Endothelial cell of umbilical vein (primary cell): ENCODE measurements around the gene ATG5. TPM values are rescaled to one million over a fixed set of nuclear protein-coding genes. Genes with fewer than 3 reads are reported as not detected.
"Not testable (repeated sequence)": the region's sequence is repeated elsewhere in the genome, so short reads cannot be mapped to it uniquely, and the experiment has no call there.

ENCODE experiments used
- BruUV-seq: library from RNA; stranded (reverse); fragments of 400-500 nt; replicated peaks from 2 replicates; lab custom pipeline; 2021; lab: Mats Ljungman, UMichigan
- CTCF ChIA-PET: fragments of 300-600, 350-600 bp; sonication (Branson Sonifier 250); formaldehyde crosslinking; loops from one replicate; lab custom pipeline; 2021; ENCODE audit warnings: antibody characterized with exemption, inconsistent platforms; lab: Charles Lee
- POLR2A ChIA-PET: fragments of 300-600, 350-600 bp; sonication (Branson Sonifier 250); formaldehyde crosslinking; loops from one replicate; lab custom pipeline; 2021; ENCODE audit warnings: antibody characterized with exemption, inconsistent platforms; lab: Charles Lee
- DNase-seq: peaks from one replicate; pipeline ENCODE4 v3.0.0-alpha.2; 2011; ENCODE audit warnings: low read depth, low spot score
- FAIRE-seq: peaks from 2 replicates; lab custom pipeline; 2011; peaks lifted over from hg19 to GRCh38; lab: Jason Lieb, UNC
- H2AFZ ChIP-seq: 2 replicates; pipeline ENCODE4 v1.6.0; 2012; ENCODE audit warnings: low read depth, low read length, control low read depth, inconsistent platforms
- H3K27ac ChIP-seq: 2 replicates; pipeline ENCODE4 v1.5.1; 2011; ENCODE audit warnings: low read depth, mild to moderate bottlenecking, control low read depth, low read length, moderate library complexity; ENCODE audit not compliant: insufficient read depth
- H3K27me3 ChIP-seq, 2 experiments: 2 replicates each; pipeline versions ENCODE4 v1.6.0 to v1.6.1; 2011; ENCODE audit warnings: low read length in 2 of 2, mixed read lengths in 1 of 2; ENCODE audit not compliant: control insufficient read depth in 2 of 2, insufficient read depth in 2 of 2
- H3K36me3 ChIP-seq, 2 experiments: 2 replicates in 1 of 2; 3 replicates in 1 of 2; pipeline ENCODE4 v1.5.1; 2011; ENCODE audit warnings: low read length in 2 of 2, mild to moderate bottlenecking in 1 of 2, moderate library complexity in 1 of 2; ENCODE audit not compliant: control insufficient read depth in 2 of 2, insufficient read depth in 2 of 2; ENCODE audit errors: extremely low read depth in 1 of 2
- H3K4me1 ChIP-seq: 3 replicates; pipeline ENCODE4 v1.5.1; 2011; ENCODE audit warnings: mild to moderate bottlenecking, low read length; ENCODE audit not compliant: control insufficient read depth, insufficient read depth; ENCODE audit errors: extremely low read depth
- H3K4me2 ChIP-seq: 2 replicates; pipeline ENCODE4 v1.6.1; 2011; ENCODE audit warnings: low read length, control low read depth, mixed read lengths; ENCODE audit not compliant: insufficient read depth
- H3K4me3 ChIP-seq, 3 experiments: fragments of 200-600 bp in 1 of 3; sonication (generic), shearing (Covaris generic) in 1 of 3; replicated peaks in 1 of 3; 2 replicates each; pipeline ENCODE4 v1.5.1; 2011 to 2016; ENCODE audit warnings: control low read depth in 3 of 3, low read length in 3 of 3, mild to moderate bottlenecking in 2 of 3, inconsistent platforms in 1 of 3, low read depth in 1 of 3, moderate library complexity in 1 of 3; ENCODE audit not compliant: insufficient read depth in 1 of 3
- H3K79me2 ChIP-seq: 2 replicates; pipeline ENCODE4 v1.6.0; 2012; ENCODE audit warnings: low read length, inconsistent platforms; ENCODE audit not compliant: control insufficient read depth, insufficient read depth
- H3K9ac ChIP-seq: replicated peaks from 2 replicates; pipeline ENCODE3; 2011; ENCODE audit warnings: low read length, control low read depth; ENCODE audit not compliant: insufficient read depth; ENCODE audit errors: extremely low read depth
- H3K9me1 ChIP-seq: replicated peaks from 3 replicates; pipeline ENCODE4 v1.6.0; 2011; ENCODE audit warnings: mild to moderate bottlenecking, low read length; ENCODE audit not compliant: control insufficient read depth, insufficient read depth; ENCODE audit errors: extremely low read depth
- H3K9me3 ChIP-seq: replicated peaks from 2 replicates; pipeline ENCODE4 v1.5.1; 2012; ENCODE audit warnings: low read length, inconsistent platforms; ENCODE audit not compliant: control insufficient read depth, insufficient read depth
- H4K20me1 ChIP-seq: replicated peaks from 2 replicates; pipeline ENCODE3; 2011; ENCODE audit warnings: mild to moderate bottlenecking, low read length; ENCODE audit not compliant: control insufficient read depth, insufficient read depth; ENCODE audit errors: extremely low read depth
- EZH2 ChIP-seq: IDR thresholded peaks from 2 replicates; pipeline ENCODE4 v1.6.1; 2012; ENCODE audit warnings: borderline replicate concordance, low read depth, mild to moderate bottlenecking, moderate library complexity, low read length, inconsistent platforms; ENCODE audit not compliant: severe bottlenecking
- FOS ChIP-seq: IDR thresholded peaks from 2 replicates; pipeline ENCODE4 v1.6.1; 2011; ENCODE audit warnings: mild to moderate bottlenecking, low read length, moderate library complexity, borderline replicate concordance; ENCODE audit not compliant: insufficient read depth
- GATA2 ChIP-seq: IDR thresholded peaks from 2 replicates; pipeline ENCODE4 v1.7.0; 2011; ENCODE audit warnings: low read depth, mild to moderate bottlenecking, moderate library complexity, mixed read lengths, low read length; ENCODE audit not compliant: insufficient read length, insufficient read depth
- JUN ChIP-seq: IDR thresholded peaks from 2 replicates; pipeline ENCODE4 v1.6.1; 2011; ENCODE audit warnings: borderline replicate concordance, low read depth; ENCODE audit not compliant: insufficient read length, insufficient read depth
- MYC ChIP-seq: IDR thresholded peaks from one replicate; pipeline ENCODE4 v1.6.1; 2011; ENCODE audit warnings: mild to moderate bottlenecking, low read depth, low read length
- POLR2A ChIP-seq: IDR thresholded peaks from 2 replicates; pipeline ENCODE4 v1.6.1; 2012; ENCODE audit warnings: low read depth, mild to moderate bottlenecking, control low read depth, low read length
- POLR2AphosphoS5 ChIP-seq: IDR thresholded peaks from 2 replicates; pipeline ENCODE4 v1.6.1; 2012; ENCODE audit warnings: low read depth, mild to moderate bottlenecking, control low read depth, low read length, moderate library complexity; ENCODE audit not compliant: insufficient read depth
- dilution Hi-C: fragments of 300-500 bp; cut with MboI; formaldehyde crosslinking; loops from one replicate; pipeline ENCODE4 v1.15.0; 2019; ENCODE audit warnings: low sequenced_read_pairs; ENCODE audit not compliant: extremely low pct_ligation_motif_present
- intact Hi-C: fragments of 100-400 bp; cut with micrococcal nuclease; formaldehyde crosslinking; loops from one replicate; pipeline ENCODE4 v1.10.0; 2022
- polyA plus RNA-seq, 4 experiments: library from polyadenylated mRNA; depleted of rRNA in 3 of 4; stranded (reverse) in 3 of 4; unstranded in 1 of 4; fragments of >200 nt; gene quantifications; 2 replicates each; pipeline versions ENCODE4 v1.2.1 to v1.2.3, GENCODE V29; 2011 to 2012; ENCODE audit warnings: missing spikeins in 1 of 4
- total RNA-seq: library from RNA; stranded (reverse); gene quantifications from 2 replicates; pipeline ENCODE4 v1.2.3, GENCODE V29; 2021
- TF ChIP-seq, protein P1 (sequence below): IDR thresholded peaks from 2 replicates; pipeline ENCODE4 v1.6.1; 2011; ENCODE audit not compliant: insufficient read depth, insufficient read length
- TF ChIP-seq, protein P2 (sequence below), 2 donors: IDR thresholded peaks; 1 replicate in 1 of 2; 2 replicates in 1 of 2; pipeline ENCODE4 v1.5.1; 2011; ENCODE audit warnings: low read length in 2 of 2, mild to moderate bottlenecking in 2 of 2, moderate library complexity in 2 of 2, control low read depth in 1 of 2, inconsistent platforms in 1 of 2, low read depth in 1 of 2; ENCODE audit not compliant: insufficient read depth in 1 of 2; ENCODE audit errors: extremely low read depth in 1 of 2

ATG5 gene
- total and polyA plus RNA-seq, 2 donors (not counting 3 experiments of a cell fraction or from before 2014, with no cell fraction given), result 14.1 to 32.8 TPM

DNA sequence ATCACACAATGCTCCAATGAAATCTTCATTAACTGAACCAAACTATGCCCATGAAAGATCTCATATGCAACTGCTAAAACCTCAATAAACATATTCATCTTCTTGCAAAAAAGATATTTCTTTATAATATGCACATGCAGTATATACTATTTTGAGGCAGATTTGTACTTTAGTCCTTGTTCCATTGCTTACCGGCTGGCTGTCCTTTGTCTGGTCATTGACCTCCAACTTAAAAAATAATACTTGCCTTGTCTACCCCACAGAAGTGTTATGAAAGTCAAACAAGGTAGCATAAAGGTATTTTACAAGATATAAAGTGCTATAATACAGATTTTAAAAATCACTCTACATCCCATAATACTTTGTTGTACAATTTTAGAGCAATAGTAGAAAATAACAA is 88.3 kb downstream of the ATG5 start:
- BruUV-seq, result no TSS peak
- H3K27ac ChIP-seq, result no peak overlapping the region
- no peak for TF ChIP-seq EZH2
- TF ChIP-seq, protein P1, sequence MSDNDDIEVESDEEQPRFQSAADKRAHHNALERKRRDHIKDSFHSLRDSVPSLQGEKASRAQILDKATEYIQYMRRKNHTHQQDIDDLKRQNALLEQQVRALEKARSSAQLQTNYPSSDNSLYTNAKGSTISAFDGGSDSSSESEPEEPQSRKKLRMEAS, result no peak
- TF ChIP-seq MYC, result no peak
- no peak for TF ChIP-seq POLR2A
- TF ChIP-seq POLR2AphosphoS5, result no peak
- no peak for TF ChIP-seq FOS
- no peak for TF ChIP-seq JUN
- no peak for TF ChIP-seq GATA2
- TF ChIP-seq, protein P2, sequence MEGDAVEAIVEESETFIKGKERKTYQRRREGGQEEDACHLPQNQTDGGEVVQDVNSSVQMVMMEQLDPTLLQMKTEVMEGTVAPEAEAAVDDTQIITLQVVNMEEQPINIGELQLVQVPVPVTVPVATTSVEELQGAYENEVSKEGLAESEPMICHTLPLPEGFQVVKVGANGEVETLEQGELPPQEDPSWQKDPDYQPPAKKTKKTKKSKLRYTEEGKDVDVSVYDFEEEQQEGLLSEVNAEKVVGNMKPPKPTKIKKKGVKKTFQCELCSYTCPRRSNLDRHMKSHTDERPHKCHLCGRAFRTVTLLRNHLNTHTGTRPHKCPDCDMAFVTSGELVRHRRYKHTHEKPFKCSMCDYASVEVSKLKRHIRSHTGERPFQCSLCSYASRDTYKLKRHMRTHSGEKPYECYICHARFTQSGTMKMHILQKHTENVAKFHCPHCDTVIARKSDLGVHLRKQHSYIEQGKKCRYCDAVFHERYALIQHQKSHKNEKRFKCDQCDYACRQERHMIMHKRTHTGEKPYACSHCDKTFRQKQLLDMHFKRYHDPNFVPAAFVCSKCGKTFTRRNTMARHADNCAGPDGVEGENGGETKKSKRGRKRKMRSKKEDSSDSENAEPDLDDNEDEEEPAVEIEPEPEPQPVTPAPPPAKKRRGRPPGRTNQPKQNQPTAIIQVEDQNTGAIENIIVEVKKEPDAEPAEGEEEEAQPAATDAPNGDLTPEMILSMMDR (IDR thresholded peaks at IDR 0.05; ENCODE audit: extremely low read depth in 1 of 2, insufficient read depth in 1 of 2, low read depth in 1 of 2, low read length in 2 of 2), result no peak
- no peak for FAIRE-seq
- no peaks in the 10 kb centered on the region for H3K9me1 ChIP-seq
- DNase-seq, result no peak
- no peak overlapping the region for H3K4me2 ChIP-seq
- no peak overlapping the region for H3K4me3 ChIP-seq
- no peaks in the 10 kb centered on the region for H3K36me3 ChIP-seq
- H3K4me1 ChIP-seq, result no peaks in the 10 kb centered on the region
- no peak overlapping the region for H3K9ac ChIP-seq
- H3K79me2 ChIP-seq, result peaks cover 2% of the 10 kb centered on the region
- dilution Hi-C loops (no loop called here), intact Hi-C loops (no loop called here)
- no peaks in the 10 kb centered on the region for H3K27me3 ChIP-seq
- H2AFZ ChIP-seq, result no peak overlapping the region
- H4K20me1 ChIP-seq, result no peaks in the 10 kb centered on the region
- POLR2A ChIA-PET, result no interaction called here
- CTCF ChIA-PET, result interaction anchor here (2.0 kb wide), 1 partner anchor 14 kb away, joined by 9 read pairs; no protein-coding TSS in a partner anchor
- H3K9me3 ChIP-seq, result no peaks in the 10 kb centered on the region

DNA sequence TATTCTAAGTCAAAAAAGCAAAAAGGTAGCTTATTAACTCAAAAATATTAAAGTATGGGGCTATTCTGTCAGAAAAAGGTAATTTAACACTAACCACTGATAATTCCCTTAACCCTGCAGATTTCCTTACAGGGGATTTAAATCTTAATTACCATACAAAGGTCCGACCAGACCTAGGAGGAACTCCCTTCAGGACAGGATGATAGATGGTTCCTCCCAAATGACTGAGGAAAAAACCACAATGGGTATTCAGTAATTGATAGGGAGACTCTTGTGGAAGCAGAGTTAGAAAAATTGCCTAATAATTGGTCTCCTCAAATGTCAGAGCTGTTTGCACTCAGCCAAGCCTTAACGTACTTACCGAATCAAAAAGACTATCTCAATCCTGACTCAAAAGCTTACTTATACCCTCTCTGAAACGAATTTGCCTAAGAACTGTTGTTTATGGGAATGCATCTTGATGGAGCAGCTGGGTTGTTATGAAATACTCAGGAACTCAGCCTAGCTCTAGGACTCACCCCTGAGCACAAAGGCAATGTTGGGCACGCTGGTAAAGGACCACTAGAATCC is 95.6 kb downstream of the ATG5 start:
- H3K27ac ChIP-seq, H3K4me1 ChIP-seq, CTCF ChIA-PET, dilution Hi-C loops, POLR2A ChIA-PET, H3K36me3 ChIP-seq, H3K27me3 ChIP-seq, H2AFZ ChIP-seq, H3K9me3 ChIP-seq, BruUV-seq, FAIRE-seq, H3K79me2 ChIP-seq, H3K9ac ChIP-seq, DNase-seq, H3K4me2 ChIP-seq, H3K9me1 ChIP-seq, intact Hi-C loops, H3K4me3 ChIP-seq, H4K20me1 ChIP-seq: not testable (repeated sequence)
